Liver (tissue), 9 donors: ENCODE results near the gene COLEC12. TPM values are rescaled to one million over a fixed set of nuclear protein-coding genes. Genes with fewer than 3 reads are reported as not detected.

ENCODE experiments used
- DNase-seq: peaks from one replicate; pipeline ENCODE4 v3.0.0-alpha.2; 2017; ENCODE audit warnings: low spot score
- H3K27ac ChIP-seq, 2 donors: one replicate each; pipeline ENCODE4 v1.7.0; 2013; ENCODE audit warnings: inconsistent platforms in 2 of 2, low read length in 2 of 2, control low read depth in 1 of 2, low read depth in 1 of 2, mild to moderate bottlenecking in 1 of 2
- H3K27me3 ChIP-seq, 4 donors: one replicate each; pipeline versions ENCODE4 v1.6.1 to v1.7.0; 2013; ENCODE audit warnings: low read length in 3 of 4, inconsistent platforms in 1 of 4, mild to moderate bottlenecking in 1 of 4, moderate library complexity in 1 of 4; ENCODE audit not compliant: control insufficient read depth in 4 of 4, insufficient read depth in 4 of 4
- H3K36me3 ChIP-seq, 4 donors: one replicate each; pipeline versions ENCODE4 v1.6.1 to v1.7.0; 2013; ENCODE audit warnings: low read length in 3 of 4, mild to moderate bottlenecking in 3 of 4, low read depth in 1 of 4, moderate library complexity in 1 of 4; ENCODE audit not compliant: control insufficient read depth in 4 of 4, insufficient read depth in 3 of 4
- H3K4me1 ChIP-seq, 4 donors: one replicate each; pipeline versions ENCODE4 v1.6.1 to v1.7.0; 2013; ENCODE audit warnings: low read length in 3 of 4, mild to moderate bottlenecking in 3 of 4, moderate library complexity in 1 of 4; ENCODE audit not compliant: control insufficient read depth in 4 of 4, insufficient read depth in 4 of 4
- H3K4me3 ChIP-seq, 3 donors: one replicate each; pipeline versions ENCODE4 v1.6.1 to v1.7.0; 2013; ENCODE audit warnings: low read length in 3 of 3, control low read depth in 1 of 3, low read depth in 1 of 3, mild to moderate bottlenecking in 1 of 3
- H3K9ac ChIP-seq, 2 donors: one replicate each; pipeline ENCODE4 v1.7.0; 2013; ENCODE audit warnings: low read length in 2 of 2, mild to moderate bottlenecking in 2 of 2, moderate library complexity in 2 of 2, control low read depth in 1 of 2, low read depth in 1 of 2
- H3K9me3 ChIP-seq, 4 donors: one replicate each; pipeline versions ENCODE4 v1.6.1 to v1.7.0; 2013; ENCODE audit warnings: low read length in 3 of 4; ENCODE audit not compliant: control insufficient read depth in 4 of 4
- ATF3 ChIP-seq: IDR thresholded peaks from 2 replicates; pipeline ENCODE4 v1.6.1; 2016; ENCODE audit warnings: antibody characterized with exemption
- CTCF ChIP-seq: fragments of 150-350 bp; IDR thresholded peaks from 2 replicates; pipeline ENCODE4 v1.5.1; 2017; ENCODE audit warnings: improper control_type of control experiment, low read depth, low read length; ENCODE audit not compliant: missing input control
- FOXA1 ChIP-seq: IDR thresholded peaks from 2 replicates; pipeline ENCODE4 v1.6.1; 2016; ENCODE audit warnings: antibody characterized with exemption
- FOXA2 ChIP-seq: IDR thresholded peaks from 2 replicates; pipeline ENCODE4 v1.6.1; 2016; ENCODE audit warnings: antibody characterized with exemption
- HNF4A ChIP-seq, 2 donors: conservative IDR thresholded peaks; 2 replicates each; pipeline ENCODE4 v1.6.1; 2016; ENCODE audit warnings: antibody characterized with exemption in 2 of 2, mild to moderate bottlenecking in 2 of 2
- HNF4G ChIP-seq: IDR thresholded peaks from 2 replicates; pipeline ENCODE4 v1.6.1; 2016; ENCODE audit warnings: antibody characterized with exemption
- JUND ChIP-seq, 2 donors: IDR thresholded peaks; 2 replicates each; pipeline ENCODE4 v1.6.1; 2016; ENCODE audit warnings: antibody characterized with exemption in 2 of 2
- NR2F2 ChIP-seq: IDR thresholded peaks from 2 replicates; pipeline ENCODE4 v1.6.1; 2016; ENCODE audit warnings: antibody characterized with exemption
- RAD21 ChIP-seq, 2 donors: IDR thresholded peaks; 2 replicates each; pipeline ENCODE4 v1.6.1; 2016; ENCODE audit warnings: antibody characterized with exemption in 2 of 2, mild to moderate bottlenecking in 2 of 2
- RXRA ChIP-seq, 2 donors: IDR thresholded peaks; 2 replicates each; pipeline ENCODE4 v1.6.1; 2017 to 2018; ENCODE audit warnings: antibody characterized with exemption in 2 of 2, mild to moderate bottlenecking in 1 of 2
- SP1 ChIP-seq: IDR thresholded peaks from 2 replicates; pipeline ENCODE4 v1.6.1; 2018; ENCODE audit warnings: antibody characterized with exemption, mild to moderate bottlenecking
- YY1 ChIP-seq: IDR thresholded peaks from 2 replicates; pipeline ENCODE4 v1.6.1; 2016; ENCODE audit warnings: antibody characterized with exemption, mild to moderate bottlenecking
- WGBS: extraction: QIAGEN DNeasy Blood & Tissue Kit; methylation state at CpG from one replicate; pipeline ENCODE4 v1.1.7; 2013; 5-methylcytosine and 5-hydroxymethylcytosine counted together
- polyA plus RNA-seq, 2 donors: library from polyadenylated mRNA; stranded (reverse) in 1 of 2; unstranded in 1 of 2; fragments of 200-250 nt in 1 of 2; fragments of >200 nt in 1 of 2; fragmentation: Nextera tagmentation in 1 of 2; extraction: Ambion mirVana in 1 of 2; gene quantifications; one replicate each; pipeline versions ENCODE4 v1.2.1 to v1.2.3, GENCODE V29; 2013 to 2015
- total RNA-seq, 2 donors: library from RNA; depleted of rRNA; stranded (reverse); fragments of >200 nt; gene quantifications; one replicate each; pipeline ENCODE4 v1.2.3, GENCODE V29; 2014
- TF ChIP-seq, protein P1 (sequence below): IDR thresholded peaks from 2 replicates; pipeline ENCODE4 v1.6.1; 2016; ENCODE audit warnings: antibody characterized with exemption
- TF ChIP-seq, protein P2 (sequence below): IDR thresholded peaks from 2 replicates; pipeline ENCODE4 v1.6.1; 2016; ENCODE audit warnings: antibody characterized with exemption, mild to moderate bottlenecking
- donor health status: healthy.
- donor health status: healthy.
- donor health status: healthy.
- donor health status: healthy.
- donor health status: healthy.

COLEC12 gene
- total and polyA plus RNA-seq, 4 donors, result 0.03 to 1.6 (median 0.28) TPM

DNA sequence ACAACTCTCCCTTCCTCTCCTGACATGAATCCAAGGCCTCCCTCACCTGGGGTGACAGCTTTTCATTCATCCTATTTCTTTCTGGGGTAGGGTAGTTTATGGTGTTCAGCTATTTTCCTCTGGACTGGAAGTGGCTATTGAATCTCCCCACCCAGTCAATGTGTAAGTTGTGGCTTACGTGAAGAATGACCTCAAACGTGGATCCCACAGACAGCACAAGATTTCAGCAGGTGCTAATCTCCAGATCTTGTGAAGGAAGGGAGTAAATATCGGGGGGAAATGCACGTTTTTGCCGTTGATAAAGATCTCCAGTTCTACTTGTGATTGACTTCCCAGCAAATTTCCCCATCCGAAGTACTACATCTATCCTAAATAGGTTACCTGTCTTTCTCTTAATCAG is 161.3 kb downstream of the COLEC12 start:
- H3K9ac ChIP-seq, result no peak overlapping the region
- TF ChIP-seq SP1 (no peak), FOXA2 (no peak), RAD21 (IDR thresholded peaks at IDR 0.05) (no peak), YY1 (no peak), JUND (IDR thresholded peaks at IDR 0.05) (no peak), RXRA (IDR thresholded peaks at IDR 0.05) (no peak), CTCF (no peak), ATF3 (no peak), FOXA1 (no peak)
- no peak for DNase-seq
- H3K9me3 ChIP-seq, result no peaks in the 10 kb centered on the region
- no peaks in the 10 kb centered on the region for H3K27me3 ChIP-seq
- H3K27ac ChIP-seq, result no peak overlapping the region
- H3K4me3 ChIP-seq, result no peak overlapping the region
- H3K36me3 ChIP-seq, result no peaks in the 10 kb centered on the region
- WGBS, result 73% methylated on average over 6 of the region's 6 CpGs
- no peaks in the 10 kb centered on the region for H3K4me1 ChIP-seq

DNA sequence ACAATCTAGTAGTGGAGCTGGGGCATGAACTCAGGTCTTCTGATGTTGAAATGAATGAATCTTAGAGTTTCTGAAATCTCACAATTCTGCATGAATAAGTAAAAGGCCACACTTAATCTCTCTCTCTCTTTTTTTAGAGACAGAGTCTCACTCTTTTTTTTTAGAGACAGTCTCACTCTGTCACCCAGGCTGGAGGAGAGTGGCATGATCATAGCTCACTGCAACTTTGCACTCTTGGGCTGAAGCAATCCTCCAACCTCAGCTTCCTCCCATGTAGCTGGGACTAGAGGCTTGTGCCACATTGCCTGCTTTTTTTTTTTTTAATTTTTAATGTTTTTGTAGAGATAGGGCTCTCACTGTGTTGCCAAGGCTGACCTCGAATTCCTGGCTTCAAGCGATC is 163.8 kb downstream of the COLEC12 start:
- Histone ChIP-seq H3K4me1 (no peaks in the 10 kb centered on the region), H3K27me3 (no peaks in the 10 kb centered on the region), H3K4me3 (no peak overlapping the region), H3K9ac (no peak overlapping the region), H3K9me3 (no peaks in the 10 kb centered on the region), H3K36me3 (no peaks in the 10 kb centered on the region), H3K27ac (no peak overlapping the region)
- no peak for DNase-seq
- no peak for TF ChIP-seq HNF4G
- WGBS, result 75% methylated on average over 2 of the region's 2 CpGs

- Histone ChIP-seq H3K27ac (no peak overlapping the region), H3K9ac (no peak overlapping the region), H3K4me3 (no peak overlapping the region), H3K4me1 (no peaks in the 10 kb centered on the region), H3K27me3 (no peaks in the 10 kb centered on the region), H3K9me3 (no peaks in the 10 kb centered on the region), H3K36me3 (no peaks in the 10 kb centered on the region)
- no peak for DNase-seq
- TF ChIP-seq, protein P1, sequence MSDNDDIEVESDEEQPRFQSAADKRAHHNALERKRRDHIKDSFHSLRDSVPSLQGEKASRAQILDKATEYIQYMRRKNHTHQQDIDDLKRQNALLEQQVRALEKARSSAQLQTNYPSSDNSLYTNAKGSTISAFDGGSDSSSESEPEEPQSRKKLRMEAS, result no peak
- no peak for TF ChIP-seq SP1
- TF ChIP-seq, protein P2, sequence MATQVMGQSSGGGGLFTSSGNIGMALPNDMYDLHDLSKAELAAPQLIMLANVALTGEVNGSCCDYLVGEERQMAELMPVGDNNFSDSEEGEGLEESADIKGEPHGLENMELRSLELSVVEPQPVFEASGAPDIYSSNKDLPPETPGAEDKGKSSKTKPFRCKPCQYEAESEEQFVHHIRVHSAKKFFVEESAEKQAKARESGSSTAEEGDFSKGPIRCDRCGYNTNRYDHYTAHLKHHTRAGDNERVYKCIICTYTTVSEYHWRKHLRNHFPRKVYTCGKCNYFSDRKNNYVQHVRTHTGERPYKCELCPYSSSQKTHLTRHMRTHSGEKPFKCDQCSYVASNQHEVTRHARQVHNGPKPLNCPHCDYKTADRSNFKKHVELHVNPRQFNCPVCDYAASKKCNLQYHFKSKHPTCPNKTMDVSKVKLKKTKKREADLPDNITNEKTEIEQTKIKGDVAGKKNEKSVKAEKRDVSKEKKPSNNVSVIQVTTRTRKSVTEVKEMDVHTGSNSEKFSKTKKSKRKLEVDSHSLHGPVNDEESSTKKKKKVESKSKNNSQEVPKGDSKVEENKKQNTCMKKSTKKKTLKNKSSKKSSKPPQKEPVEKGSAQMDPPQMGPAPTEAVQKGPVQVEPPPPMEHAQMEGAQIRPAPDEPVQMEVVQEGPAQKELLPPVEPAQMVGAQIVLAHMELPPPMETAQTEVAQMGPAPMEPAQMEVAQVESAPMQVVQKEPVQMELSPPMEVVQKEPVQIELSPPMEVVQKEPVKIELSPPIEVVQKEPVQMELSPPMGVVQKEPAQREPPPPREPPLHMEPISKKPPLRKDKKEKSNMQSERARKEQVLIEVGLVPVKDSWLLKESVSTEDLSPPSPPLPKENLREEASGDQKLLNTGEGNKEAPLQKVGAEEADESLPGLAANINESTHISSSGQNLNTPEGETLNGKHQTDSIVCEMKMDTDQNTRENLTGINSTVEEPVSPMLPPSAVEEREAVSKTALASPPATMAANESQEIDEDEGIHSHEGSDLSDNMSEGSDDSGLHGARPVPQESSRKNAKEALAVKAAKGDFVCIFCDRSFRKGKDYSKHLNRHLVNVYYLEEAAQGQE, result no peak
- TF ChIP-seq RXRA (IDR thresholded peaks at IDR 0.05), result no peak
- no peak for TF ChIP-seq NR2F2
- no peak for TF ChIP-seq HNF4G
- no peak for TF ChIP-seq RAD21 (IDR thresholded peaks at IDR 0.05)
- no peak for TF ChIP-seq CTCF
- TF ChIP-seq HNF4A (conservative IDR thresholded peaks at IDR 0.05), result no peak
- no peak for TF ChIP-seq FOXA2
- TF ChIP-seq FOXA1, result no peak
- WGBS, result 66% methylated on average over 2 of the region's 2 CpGs
These were observed 164.8 kb downstream of the COLEC12 start for GRCh38 chr18:335733-336132.
